ENCODE data around the gene SPOCK2.

SPOCK2 gene

GRCh38 chr10:72086466-72087391 is 1.6 kb downstream of the SPOCK2 start:
- peak; percentile 64 for DNase-seq

- no peak for DNase-seq
Measured at GRCh38 chr10:72085864-72086465, 2.4 kb downstream of the SPOCK2 start.

GRCh38 chr10:72085166-72085565 is 3.2 kb downstream of the SPOCK2 start:
- no peak for DNase-seq

- peak; percentile 65 for DNase-seq
Measured at GRCh38 chr10:72083790-72084459, 4.4 kb downstream of the SPOCK2 start.

GRCh38 chr10:72082856-72083789 is 5.2 kb downstream of the SPOCK2 start:
- no peak for DNase-seq

GRCh38 chr10:72081772-72082590 is 6.4 kb downstream of the SPOCK2 start:
- DNase-seq = no peak

GRCh38 chr10:72081210-72081609 is 7.1 kb downstream of the SPOCK2 start:
- no peak for DNase-seq

- no peak for DNase-seq
Measured at GRCh38 chr10:72080042-72080975, 8.0 kb downstream of the SPOCK2 start.

GRCh38 chr10:72079356-72079755 is 9.0 kb downstream of the SPOCK2 start:
- DNase-seq = peak; percentile 78

- DNase-seq = no peak
Measured at GRCh38 chr10:72077275-72077990, 10.9 kb downstream of the SPOCK2 start.

- no peak for DNase-seq
Measured at GRCh38 chr10:72076756-72077155, 11.6 kb downstream of the SPOCK2 start.

GRCh38 chr10:72075376-72076115 is 12.8 kb downstream of the SPOCK2 start:
- peak; percentile 58 for DNase-seq

GRCh38 chr10:72074574-72075375 is 13.6 kb downstream of the SPOCK2 start:
- DNase-seq = no peak

GRCh38 chr10:72073708-72074573 is 14.4 kb downstream of the SPOCK2 start:
- no peak for DNase-seq

- no peak for DNase-seq
Measured at GRCh38 chr10:72072639-72073038, 15.7 kb downstream of the SPOCK2 start.

- DNase-seq = no peak
Measured at GRCh38 chr10:72072046-72072445, 16.3 kb downstream of the SPOCK2 start.
